Endothelial cell of hepatic sinusoid (primary cell): ENCODE measurements around the gene SERGEF.

Experiments
- in situ Hi-C: cut with HindIII; loops from 2 replicates; pipeline ENCODE4 v1.10.0; 2017; ENCODE audit warnings: low sequenced_read_pairs

Gene SERGEF

DNA sequence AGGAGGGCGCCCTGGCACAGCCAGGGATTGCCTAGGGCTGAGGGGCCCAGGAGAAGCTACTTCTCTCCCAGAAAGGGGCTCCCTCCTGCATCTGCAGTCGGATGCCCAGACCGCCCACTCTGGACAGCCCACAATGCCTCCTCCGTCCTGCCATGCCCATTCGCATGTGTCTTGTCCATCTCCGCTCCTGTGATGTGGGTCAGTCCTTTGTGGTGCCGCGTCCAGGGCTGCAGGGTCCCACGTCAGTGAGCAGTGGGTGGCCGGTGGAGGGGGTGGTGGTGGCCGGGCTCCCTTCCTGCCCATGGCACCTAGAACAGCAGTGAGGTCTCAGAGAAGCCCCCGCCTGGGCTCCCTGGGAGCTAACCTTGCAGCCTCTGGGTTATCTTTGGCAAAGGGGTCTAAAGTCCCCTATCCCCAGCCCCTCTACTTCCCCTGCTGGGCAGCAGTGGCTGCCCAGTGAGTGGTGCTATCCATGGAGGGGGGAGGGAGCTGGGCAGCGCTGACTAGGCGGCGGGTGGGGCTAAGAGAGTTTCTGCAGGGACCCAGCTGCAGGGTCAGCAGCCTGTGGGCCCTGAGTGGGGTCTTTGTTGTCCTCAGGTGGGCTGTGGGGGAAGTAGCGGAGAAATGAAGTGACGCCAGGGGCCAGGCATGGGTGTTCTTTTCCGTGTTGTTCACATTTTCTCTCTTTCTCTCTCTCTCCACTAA lies 237.2 kb downstream of the SERGEF start:
- in situ Hi-C loops: loop anchor here (5.0 kb wide), 2 partner anchors 43 to 67 kb away; partner anchors contain the start of gene KCNC1

GRCh38 chr11:17775035-17775348 lies 237.9 kb downstream of the SERGEF start:
- in situ Hi-C loops: loop anchor here (5.0 kb wide), 2 partner anchors 43 to 67 kb away; partner anchors contain the start of gene KCNC1

DNA sequence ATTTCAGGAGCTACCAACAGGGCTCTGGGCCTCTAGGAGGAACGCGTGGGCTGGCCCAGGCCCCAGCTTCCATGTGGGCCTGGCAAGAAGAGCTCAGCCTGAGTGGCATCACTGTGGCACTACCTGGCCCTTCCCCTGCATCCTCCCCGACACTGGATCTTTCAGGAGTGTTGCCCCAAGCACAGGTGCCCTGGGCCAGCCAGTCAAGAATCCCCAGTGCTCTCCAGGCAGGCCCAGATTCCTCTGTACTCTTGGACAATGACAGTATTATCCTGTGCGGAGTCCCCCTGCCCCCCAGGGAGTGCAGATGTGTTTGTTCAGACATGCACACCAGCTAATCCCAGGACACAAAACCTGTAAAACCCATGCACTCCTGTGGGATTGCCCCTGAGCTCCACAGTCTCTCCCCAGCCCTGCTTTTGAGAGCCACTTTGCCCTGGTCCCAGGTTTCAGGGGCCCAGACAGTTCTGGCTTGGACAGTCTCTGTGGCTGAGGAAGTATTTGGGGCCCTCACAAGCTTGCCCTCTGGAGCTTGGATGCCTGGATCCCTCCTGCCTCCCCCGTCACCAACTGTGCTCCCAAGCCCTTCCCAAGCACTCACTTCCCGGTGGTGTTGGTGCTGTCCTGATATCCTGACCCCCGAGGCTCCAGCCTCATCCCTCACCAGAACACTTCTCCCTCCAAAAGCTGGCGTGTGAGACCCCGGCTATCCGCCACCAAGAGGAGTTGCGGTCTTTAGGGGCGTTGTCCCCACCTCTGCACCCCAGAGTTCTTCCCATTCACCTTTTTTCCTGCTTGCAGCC lies 238.4 kb downstream of the SERGEF start:
- in situ Hi-C loops: loop anchor here (5.0 kb wide), 2 partner anchors 42 to 68 kb away; partner anchors contain the start of gene KCNC1

DNA sequence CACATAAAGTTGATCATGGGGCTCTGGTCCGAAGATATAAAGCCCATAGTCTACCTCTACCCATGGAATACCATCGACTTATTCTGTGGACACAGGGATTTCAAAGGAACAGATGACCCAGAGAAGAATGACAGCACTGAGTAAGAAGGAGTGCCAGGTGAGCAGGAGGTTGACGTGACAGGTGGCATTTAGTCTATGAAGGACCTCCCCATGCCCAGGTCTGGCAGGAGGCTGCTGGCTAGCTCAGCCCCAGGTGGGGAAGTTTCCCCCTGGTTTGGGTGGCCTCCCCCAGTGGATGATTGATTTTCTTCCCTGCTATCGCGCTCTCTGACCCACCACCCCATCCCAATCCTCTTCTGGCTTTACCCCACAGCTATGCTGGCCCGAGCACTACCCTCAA lies 239.2 kb downstream of the SERGEF start:
- in situ Hi-C loops: no loop called here

DNA sequence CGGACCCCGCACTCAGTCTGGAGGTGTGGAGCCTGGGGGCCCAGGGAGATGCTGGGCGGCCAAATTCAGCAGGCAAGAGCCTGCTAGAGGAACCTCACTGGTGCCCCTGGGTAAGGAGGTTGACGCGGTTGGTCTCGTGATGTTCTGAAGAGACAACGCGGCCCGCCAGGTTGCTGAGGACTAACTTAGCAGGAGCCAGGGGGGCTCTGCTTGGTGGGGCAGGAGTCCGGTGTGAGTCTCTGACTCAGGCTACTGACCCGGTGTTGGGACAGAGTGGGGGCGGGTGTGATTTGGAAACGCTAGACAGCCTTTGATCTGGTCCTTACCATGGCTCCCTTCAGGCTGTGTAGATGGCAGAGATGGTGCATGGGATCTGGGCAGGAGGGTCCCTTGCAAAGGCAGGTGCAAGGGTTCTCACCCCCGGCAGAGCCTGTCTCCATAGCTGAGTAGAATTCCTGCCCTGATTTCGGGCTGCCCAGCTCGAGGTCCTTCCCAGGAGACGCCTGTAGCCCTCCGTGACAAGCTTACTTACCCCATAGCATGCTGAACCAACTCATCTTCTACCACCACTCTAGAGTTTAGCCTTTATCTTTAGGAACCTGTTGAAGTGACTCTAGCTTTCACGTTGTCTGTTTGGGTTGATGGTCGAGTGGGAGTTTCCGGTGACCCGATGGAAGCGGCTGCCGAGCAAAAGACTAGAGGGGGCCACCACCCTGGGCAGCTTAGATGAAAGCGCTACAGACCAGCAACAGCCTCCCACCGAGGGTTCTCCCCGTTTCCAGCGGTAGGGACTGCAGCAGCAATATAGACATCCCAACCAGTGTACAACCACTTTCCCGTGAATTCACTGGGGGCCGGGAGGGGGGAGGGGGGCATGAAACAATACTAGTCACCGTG lies 239.9 kb downstream of the SERGEF start:
- in situ Hi-C loops: no loop called here

DNA sequence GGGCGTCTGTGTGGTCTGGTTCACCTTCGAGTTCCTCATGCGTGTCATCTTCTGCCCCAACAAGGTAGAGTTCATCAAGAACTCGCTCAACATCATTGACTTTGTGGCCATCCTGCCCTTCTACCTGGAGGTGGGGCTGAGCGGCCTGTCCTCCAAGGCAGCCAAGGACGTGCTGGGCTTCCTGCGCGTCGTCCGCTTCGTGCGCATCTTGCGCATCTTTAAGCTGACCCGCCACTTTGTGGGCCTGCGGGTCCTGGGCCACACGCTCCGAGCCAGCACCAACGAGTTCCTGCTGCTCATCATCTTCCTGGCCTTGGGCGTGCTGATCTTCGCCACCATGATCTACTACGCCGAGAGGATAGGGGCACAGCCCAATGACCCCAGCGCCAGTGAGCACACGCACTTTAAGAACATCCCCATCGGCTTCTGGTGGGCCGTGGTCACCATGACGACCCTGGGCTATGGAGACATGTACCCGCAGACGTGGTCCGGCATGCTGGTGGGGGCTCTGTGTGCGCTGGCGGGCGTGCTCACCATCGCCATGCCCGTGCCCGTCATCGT lies 240.9 kb downstream of the SERGEF start:
- in situ Hi-C loops: no loop called here

DNA sequence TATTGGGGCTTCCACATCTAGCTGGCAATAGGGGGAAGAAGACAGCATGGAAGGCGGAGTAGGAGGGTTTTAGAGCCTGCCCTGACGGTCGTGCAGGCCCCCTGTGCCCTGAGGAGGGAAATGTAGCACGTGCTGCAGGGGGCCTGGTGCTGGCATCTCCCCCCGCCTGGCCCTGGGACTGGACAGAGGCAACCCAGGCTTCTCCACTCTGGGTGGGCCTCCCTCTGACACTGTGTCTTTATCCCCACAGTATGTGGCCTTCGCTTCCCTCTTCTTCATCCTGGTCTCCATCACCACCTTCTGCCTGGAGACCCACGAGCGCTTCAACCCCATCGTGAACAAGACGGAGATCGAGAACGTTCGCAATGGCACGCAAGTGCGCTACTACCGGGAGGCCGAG lies 241.4 kb downstream of the SERGEF start:
- in situ Hi-C loops: no loop called here

DNA sequence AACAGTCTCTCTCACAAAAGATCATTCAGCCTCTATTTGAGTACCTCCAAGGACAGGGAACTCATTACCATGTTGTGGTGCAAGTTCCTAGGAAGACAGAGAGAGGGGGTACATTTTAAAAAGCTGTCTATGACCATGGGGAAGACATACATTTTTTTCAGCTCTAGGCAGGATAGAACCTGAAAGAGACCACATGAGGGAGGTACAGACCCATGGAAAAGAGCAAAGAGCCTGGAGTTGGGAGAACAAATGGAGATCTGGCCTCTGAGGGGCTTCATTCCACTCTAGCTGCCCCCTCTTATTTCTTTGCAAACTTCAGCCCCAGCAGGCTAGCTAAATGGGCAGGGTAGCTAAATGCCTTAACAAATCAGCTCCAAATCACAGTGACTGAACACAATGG lies 241.9 kb downstream of the SERGEF start:
- in situ Hi-C loops: no loop called here

GRCh38 chr11:17770048-17770652 lies 242.7 kb downstream of the SERGEF start:
- in situ Hi-C loops: no loop called here

DNA sequence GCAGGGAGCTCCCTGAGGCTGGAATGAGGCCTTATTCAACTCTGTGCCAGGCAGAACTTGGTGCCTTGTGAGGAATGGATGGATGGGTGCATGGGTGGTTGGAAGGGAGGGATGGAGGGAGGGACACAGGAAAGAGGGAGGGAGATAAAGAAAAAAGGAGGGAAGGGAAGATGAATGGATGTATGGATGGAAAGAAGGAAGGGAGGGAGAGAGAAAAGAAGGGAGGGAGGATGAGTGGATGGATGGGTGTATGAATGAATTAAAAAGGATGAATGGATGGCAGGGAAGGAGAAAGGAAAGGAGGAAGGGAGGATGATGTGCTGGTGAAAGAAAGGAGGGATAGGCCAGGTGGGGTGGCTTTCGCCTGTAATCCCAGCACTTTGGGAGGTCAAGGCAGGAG lies 243.6 kb downstream of the SERGEF start:
- in situ Hi-C loops: no loop called here

DNA sequence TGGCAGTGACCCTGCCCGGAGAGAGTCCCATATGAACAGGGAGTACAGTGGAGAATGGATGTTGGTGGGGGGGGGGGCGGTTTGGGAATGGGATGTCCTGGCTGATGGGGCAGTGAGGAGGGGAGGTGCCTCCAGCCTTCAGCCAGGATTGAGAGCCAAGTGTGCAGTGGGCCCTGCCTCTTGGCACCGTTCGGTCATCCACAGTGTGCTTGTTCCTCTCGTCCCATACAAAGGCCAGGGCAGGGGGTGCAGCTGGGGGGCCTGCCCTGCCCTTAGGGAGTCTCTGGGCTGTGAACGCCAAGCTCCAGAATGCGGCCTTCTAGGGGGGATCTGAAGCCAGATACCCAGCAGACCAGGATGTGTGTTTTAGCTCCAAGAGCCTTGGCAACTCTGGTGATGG lies 244.3 kb downstream of the SERGEF start:
- in situ Hi-C loops: no loop called here

GRCh38 chr11:17767914-17768313 lies 244.9 kb downstream of the SERGEF start:
- in situ Hi-C loops: no loop called here

- in situ Hi-C loops: no loop called here
Observed at GRCh38 chr11:17767301-17767885, 245.5 kb downstream of the SERGEF start.

DNA sequence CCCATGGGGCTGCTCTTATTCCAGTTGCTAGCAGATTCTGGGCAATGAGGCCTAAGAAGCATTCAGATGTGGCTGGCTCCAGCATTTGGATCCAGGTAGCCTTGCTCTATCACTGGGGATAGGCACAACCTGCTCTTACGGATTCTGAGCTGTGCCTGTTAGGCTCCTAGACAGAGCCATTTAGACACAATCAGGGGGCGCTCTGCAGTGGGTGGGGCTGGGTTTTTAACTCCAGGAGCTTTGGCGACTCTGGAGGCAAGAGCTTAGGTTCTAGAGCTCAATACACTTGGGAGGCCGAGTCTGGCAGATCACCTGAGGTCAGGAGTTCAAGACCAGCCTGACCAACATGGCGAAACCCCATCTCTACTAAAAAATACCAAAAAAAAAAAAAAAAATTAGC lies 246.3 kb downstream of the SERGEF start:
- in situ Hi-C loops: no loop called here

- in situ Hi-C loops: no loop called here
Observed at GRCh38 chr11:17766073-17766359, 246.8 kb downstream of the SERGEF start.

DNA sequence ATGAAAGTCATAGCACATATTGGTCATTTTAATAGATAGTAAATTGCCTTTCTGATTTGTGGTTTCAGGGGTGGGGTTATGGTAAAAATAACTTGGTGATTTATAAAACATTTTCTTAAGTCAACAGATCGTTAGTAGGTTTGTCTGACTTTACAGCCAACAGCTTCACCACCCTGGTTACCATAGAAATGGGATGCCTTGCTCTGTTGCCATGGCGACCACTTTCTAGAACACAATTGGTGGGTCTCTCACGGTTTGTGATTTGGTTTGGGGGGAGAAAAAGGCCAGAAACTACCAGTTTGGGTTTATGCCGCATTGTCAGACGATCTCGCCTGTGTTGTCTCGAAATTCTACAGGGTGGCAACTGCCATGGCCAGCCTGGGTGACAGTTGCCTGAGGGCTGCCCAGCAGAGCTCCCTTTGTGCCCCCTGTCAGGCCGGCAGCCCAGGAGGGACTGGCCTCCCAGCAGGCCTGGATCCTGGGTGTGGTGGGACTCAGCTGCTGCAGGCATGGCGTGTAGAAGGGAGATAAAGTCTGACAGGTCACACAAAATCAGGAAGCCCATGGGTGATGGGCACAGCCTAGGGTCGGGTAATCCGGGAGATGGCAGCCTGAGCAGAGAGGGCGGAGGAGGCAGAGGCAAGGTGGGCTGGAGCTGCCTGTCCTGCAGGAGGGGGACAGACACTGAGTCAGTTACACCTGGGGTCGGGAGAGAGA lies 247.3 kb downstream of the SERGEF start:
- in situ Hi-C loops: no loop called here

GRCh38 chr11:17764446-17765218 lies 248.2 kb downstream of the SERGEF start:
- in situ Hi-C loops: no loop called here

DNA sequence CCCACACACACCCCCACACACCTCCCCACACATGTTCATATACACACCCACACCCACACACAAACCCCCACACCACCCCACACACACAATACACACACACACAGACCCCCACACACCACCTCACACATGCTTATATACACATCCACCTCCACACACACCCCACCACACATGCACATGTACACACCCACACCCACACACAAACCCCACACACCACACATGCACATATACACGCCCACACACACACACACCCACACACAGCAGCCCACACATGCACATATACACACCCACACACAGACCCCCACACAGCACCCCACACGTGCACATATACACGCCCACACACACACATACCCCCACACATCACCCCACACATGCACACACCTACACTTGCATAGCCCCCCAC lies 249.1 kb downstream of the SERGEF start:
- in situ Hi-C loops: no loop called here

DNA sequence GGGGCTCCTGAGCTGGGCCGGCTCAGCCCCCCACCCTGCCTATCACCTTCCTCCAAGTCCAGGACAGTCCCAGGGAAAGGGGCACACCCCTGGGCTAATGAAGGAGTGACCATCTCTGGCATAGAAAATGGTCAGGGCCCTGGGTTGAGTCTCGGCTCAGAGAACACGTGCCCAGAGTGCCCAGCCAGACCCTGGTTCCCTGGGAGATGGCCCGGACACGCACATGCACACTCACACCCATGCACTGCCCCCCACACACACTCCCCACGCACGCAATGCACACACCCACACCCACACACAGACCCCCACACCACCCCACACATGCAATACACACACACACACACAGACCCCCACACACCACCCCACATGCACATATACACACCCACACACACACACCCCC lies 249.6 kb downstream of the SERGEF start:
- in situ Hi-C loops: no loop called here
